ENCODE data around the gene MCU. TPM values are rescaled to one million over a fixed set of nuclear protein-coding genes. Genes with fewer than 3 reads are reported as not detected.
A peak's percentile ranks its signal among the peaks of the same experiment; 100 is the strongest.

MCU gene
- total RNA-seq, 1 experiment from 2014 or later, result 37.2 TPM

DNA sequence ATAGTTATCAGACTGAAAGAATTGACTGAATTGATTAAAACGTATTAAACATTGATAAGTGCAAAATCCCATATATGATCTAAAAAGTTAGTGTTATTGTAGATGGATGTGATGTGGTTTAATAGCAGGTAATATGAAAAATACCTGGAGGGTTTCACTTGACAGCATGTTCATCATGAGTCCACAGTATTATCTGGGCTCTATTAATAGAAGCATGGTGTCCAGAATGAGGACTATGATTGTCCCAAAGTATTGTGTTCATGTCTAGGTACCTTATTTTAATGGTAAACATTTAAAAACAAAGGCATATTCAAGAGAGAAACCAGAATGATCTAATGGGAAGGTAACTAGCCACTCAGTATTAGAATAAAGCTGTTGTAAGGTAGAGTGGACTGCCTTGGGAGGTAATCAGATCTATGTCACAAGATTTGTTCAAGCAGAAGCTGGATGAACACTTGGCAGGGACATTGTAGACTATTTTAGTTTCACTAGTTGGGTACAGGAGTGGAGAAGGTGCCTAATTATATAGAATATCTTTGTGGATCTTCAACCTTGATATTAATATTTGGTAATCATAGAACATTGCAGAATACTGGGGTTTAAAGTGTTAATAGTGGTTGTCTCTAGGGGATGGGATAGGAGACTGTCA is 43.5 kb downstream of the MCU start:
- ChIA-PET CTCF (interaction anchor here (1.1 kb wide), 1 partner anchor 14 kb away, joined by 4 read pairs; no protein-coding TSS in a partner anchor), POLR2A (no interaction called here)
- H3K27ac Mint-ChIP-seq, result peak overlapping the region; percentile 15; the same call in 1 of the 2 replicates
- H3K27me3 Mint-ChIP-seq (ENCODE audit: low read depth), result no peaks in the 10 kb centered on the region
- DNase-seq (ENCODE audit: low spot score) (no peak), ATAC-seq (no peak)
- H3K9me3 Mint-ChIP-seq, result no peaks in the 10 kb centered on the region
- H3K36me3 Mint-ChIP-seq, result no peaks in the 10 kb centered on the region
- H3K4me3 Mint-ChIP-seq, result no peak overlapping the region
- TF ChIP-seq, protein P1, sequence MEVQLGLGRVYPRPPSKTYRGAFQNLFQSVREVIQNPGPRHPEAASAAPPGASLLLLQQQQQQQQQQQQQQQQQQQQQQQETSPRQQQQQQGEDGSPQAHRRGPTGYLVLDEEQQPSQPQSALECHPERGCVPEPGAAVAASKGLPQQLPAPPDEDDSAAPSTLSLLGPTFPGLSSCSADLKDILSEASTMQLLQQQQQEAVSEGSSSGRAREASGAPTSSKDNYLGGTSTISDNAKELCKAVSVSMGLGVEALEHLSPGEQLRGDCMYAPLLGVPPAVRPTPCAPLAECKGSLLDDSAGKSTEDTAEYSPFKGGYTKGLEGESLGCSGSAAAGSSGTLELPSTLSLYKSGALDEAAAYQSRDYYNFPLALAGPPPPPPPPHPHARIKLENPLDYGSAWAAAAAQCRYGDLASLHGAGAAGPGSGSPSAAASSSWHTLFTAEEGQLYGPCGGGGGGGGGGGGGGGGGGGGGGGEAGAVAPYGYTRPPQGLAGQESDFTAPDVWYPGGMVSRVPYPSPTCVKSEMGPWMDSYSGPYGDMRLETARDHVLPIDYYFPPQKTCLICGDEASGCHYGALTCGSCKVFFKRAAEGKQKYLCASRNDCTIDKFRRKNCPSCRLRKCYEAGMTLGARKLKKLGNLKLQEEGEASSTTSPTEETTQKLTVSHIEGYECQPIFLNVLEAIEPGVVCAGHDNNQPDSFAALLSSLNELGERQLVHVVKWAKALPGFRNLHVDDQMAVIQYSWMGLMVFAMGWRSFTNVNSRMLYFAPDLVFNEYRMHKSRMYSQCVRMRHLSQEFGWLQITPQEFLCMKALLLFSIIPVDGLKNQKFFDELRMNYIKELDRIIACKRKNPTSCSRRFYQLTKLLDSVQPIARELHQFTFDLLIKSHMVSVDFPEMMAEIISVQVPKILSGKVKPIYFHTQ (CRISPR knock-in tag; IDR thresholded peaks at IDR 0.05), result no peak
- no peak for TF ChIP-seq ZNF423 (CRISPR knock-in tag; IDR thresholded peaks at IDR 0.05)
- TF ChIP-seq FOXJ3 (CRISPR knock-in tag; IDR thresholded peaks at IDR 0.05; ENCODE audit: borderline replicate concordance), result no peak
- TF ChIP-seq ZNF121 (CRISPR knock-in tag; IDR thresholded peaks at IDR 0.05), result no peak
- no peak for TF ChIP-seq NFATC4 (CRISPR knock-in tag; IDR thresholded peaks at IDR 0.05)
- no peak for TF ChIP-seq NFYB (CRISPR knock-in tag; conservative IDR thresholded peaks at IDR 0.05; ENCODE audit: low read depth)
- TF ChIP-seq, protein P2, sequence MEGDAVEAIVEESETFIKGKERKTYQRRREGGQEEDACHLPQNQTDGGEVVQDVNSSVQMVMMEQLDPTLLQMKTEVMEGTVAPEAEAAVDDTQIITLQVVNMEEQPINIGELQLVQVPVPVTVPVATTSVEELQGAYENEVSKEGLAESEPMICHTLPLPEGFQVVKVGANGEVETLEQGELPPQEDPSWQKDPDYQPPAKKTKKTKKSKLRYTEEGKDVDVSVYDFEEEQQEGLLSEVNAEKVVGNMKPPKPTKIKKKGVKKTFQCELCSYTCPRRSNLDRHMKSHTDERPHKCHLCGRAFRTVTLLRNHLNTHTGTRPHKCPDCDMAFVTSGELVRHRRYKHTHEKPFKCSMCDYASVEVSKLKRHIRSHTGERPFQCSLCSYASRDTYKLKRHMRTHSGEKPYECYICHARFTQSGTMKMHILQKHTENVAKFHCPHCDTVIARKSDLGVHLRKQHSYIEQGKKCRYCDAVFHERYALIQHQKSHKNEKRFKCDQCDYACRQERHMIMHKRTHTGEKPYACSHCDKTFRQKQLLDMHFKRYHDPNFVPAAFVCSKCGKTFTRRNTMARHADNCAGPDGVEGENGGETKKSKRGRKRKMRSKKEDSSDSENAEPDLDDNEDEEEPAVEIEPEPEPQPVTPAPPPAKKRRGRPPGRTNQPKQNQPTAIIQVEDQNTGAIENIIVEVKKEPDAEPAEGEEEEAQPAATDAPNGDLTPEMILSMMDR (IDR thresholded peaks at IDR 0.05), result no peak
- TF ChIP-seq, protein P3, sequence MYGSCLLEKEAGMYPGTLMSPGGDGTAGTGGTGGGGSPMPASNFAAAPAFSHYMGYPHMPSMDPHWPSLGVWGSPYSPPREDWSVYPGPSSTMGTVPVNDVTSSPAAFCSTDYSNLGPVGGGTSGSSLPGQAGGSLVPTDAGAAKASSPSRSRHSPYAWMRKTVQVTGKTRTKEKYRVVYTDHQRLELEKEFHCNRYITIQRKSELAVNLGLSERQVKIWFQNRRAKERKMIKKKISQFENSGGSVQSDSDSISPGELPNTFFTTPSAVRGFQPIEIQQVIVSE (CRISPR knock-in tag; IDR thresholded peaks at IDR 0.05; ENCODE audit: borderline replicate concordance), result no peak
- TF ChIP-seq SMAD4 (CRISPR knock-in tag; IDR thresholded peaks at IDR 0.05), result no peak
- no peak for TF ChIP-seq OVOL2 (CRISPR knock-in tag; IDR thresholded peaks at IDR 0.05; ENCODE audit: borderline replicate concordance)
- no peak for TF ChIP-seq CREB1 (CRISPR knock-in tag; IDR thresholded peaks at IDR 0.05)
- TF ChIP-seq MYBL2 (CRISPR knock-in tag; IDR thresholded peaks at IDR 0.05), result no peak
- no peak for TF ChIP-seq SP1 (CRISPR knock-in tag; conservative IDR thresholded peaks at IDR 0.05)
- TF ChIP-seq ZNF317 (CRISPR knock-in tag; IDR thresholded peaks at IDR 0.05; ENCODE audit: borderline replicate concordance, low read depth), result no peak
- no peak for TF ChIP-seq GABPB1 (CRISPR knock-in tag; IDR thresholded peaks at IDR 0.05)
- TF ChIP-seq PRRX2 (CRISPR knock-in tag; IDR thresholded peaks at IDR 0.05), result no peak
- peaks cover 29% of the 10 kb centered on the region for H3K4me1 Mint-ChIP-seq

DNA sequence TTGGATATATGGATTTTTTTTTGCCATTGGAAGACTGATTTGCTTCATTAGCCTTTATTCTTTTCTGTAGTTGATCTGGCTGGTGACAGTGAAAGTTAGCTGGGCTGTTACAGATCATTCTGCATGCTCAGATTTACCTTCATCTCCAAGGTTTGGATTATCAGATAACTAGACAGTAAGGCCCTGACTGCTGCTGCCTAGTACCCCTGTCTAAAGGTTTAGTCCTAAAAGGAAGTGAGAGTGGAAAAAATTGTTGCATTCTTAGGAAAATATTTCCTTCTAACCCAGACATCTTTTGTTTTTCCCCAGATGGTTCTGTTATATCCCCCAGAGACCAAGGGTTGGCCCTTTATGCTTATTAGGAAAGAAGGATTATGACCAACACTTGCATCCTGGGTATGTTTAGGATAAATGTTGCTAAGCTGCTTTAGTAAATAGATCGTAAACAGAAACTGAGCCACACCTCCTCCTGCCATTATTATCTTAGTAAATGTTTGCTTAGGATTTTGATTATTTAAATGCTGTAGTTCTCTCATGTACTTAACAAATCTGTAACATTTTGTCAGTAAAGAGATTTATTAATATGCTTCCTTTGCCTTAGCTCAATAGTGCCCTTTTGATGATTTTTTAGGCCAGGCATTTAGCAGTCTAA is 44.4 kb downstream of the MCU start:
- ATAC-seq, result no peak
- Mint-ChIP-seq H3K27me3 (ENCODE audit: low read depth) (no peaks in the 10 kb centered on the region), H3K9me3 (no peaks in the 10 kb centered on the region), H3K4me1 (peaks cover 32% of the 10 kb centered on the region), H3K27ac (peak overlapping the region; percentile 91), H3K36me3 (no peaks in the 10 kb centered on the region), H3K4me3 (no peak overlapping the region)
- no peak for DNase-seq (ENCODE audit: low spot score)
- POLR2A ChIA-PET, result no interaction called here
- TF ChIP-seq, protein P4, sequence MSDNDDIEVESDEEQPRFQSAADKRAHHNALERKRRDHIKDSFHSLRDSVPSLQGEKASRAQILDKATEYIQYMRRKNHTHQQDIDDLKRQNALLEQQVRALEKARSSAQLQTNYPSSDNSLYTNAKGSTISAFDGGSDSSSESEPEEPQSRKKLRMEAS (CRISPR knock-in tag; IDR thresholded peaks at IDR 0.05), result no peak
- TF ChIP-seq ZBTB21 (CRISPR knock-in tag; IDR thresholded peaks at IDR 0.05; ENCODE audit: borderline replicate concordance) (no peak), SP1 (CRISPR knock-in tag; conservative IDR thresholded peaks at IDR 0.05) (no peak), ELF4 (CRISPR knock-in tag; IDR thresholded peaks at IDR 0.05; ENCODE audit: low read depth) (no peak), ZNF396 (CRISPR knock-in tag; IDR thresholded peaks at IDR 0.05; ENCODE audit: borderline replicate concordance) (no peak), ZNF232 (CRISPR knock-in tag; IDR thresholded peaks at IDR 0.05) (no peak), CBFB (CRISPR knock-in tag; IDR thresholded peaks at IDR 0.05; ENCODE audit: low read depth) (no peak), NFATC4 (CRISPR knock-in tag; IDR thresholded peaks at IDR 0.05) (no peak)
- TF ChIP-seq, protein P5, sequence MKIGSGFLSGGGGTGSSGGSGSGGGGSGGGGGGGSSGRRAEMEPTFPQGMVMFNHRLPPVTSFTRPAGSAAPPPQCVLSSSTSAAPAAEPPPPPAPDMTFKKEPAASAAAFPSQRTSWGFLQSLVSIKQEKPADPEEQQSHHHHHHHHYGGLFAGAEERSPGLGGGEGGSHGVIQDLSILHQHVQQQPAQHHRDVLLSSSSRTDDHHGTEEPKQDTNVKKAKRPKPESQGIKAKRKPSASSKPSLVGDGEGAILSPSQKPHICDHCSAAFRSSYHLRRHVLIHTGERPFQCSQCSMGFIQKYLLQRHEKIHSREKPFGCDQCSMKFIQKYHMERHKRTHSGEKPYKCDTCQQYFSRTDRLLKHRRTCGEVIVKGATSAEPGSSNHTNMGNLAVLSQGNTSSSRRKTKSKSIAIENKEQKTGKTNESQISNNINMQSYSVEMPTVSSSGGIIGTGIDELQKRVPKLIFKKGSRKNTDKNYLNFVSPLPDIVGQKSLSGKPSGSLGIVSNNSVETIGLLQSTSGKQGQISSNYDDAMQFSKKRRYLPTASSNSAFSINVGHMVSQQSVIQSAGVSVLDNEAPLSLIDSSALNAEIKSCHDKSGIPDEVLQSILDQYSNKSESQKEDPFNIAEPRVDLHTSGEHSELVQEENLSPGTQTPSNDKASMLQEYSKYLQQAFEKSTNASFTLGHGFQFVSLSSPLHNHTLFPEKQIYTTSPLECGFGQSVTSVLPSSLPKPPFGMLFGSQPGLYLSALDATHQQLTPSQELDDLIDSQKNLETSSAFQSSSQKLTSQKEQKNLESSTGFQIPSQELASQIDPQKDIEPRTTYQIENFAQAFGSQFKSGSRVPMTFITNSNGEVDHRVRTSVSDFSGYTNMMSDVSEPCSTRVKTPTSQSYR (CRISPR knock-in tag; IDR thresholded peaks at IDR 0.05), result no peak
- TF ChIP-seq, protein P6, sequence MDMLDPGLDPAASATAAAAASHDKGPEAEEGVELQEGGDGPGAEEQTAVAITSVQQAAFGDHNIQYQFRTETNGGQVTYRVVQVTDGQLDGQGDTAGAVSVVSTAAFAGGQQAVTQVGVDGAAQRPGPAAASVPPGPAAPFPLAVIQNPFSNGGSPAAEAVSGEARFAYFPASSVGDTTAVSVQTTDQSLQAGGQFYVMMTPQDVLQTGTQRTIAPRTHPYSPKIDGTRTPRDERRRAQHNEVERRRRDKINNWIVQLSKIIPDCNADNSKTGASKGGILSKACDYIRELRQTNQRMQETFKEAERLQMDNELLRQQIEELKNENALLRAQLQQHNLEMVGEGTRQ (CRISPR knock-in tag; IDR thresholded peaks at IDR 0.05), result no peak
- TF ChIP-seq, protein P7, sequence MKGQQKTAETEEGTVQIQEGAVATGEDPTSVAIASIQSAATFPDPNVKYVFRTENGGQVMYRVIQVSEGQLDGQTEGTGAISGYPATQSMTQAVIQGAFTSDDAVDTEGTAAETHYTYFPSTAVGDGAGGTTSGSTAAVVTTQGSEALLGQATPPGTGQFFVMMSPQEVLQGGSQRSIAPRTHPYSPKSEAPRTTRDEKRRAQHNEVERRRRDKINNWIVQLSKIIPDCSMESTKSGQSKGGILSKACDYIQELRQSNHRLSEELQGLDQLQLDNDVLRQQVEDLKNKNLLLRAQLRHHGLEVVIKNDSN (CRISPR knock-in tag; IDR thresholded peaks at IDR 0.05), result no peak
- CTCF ChIA-PET, result no interaction called here
